ENCODE measurements around the gene ALS2.

The ALS2 gene

GRCh38 chr2:201701646-201702045 lies 79.1 kb downstream of the ALS2 start:
- no peak overlapping the region for H3K27ac Mint-ChIP-seq
- H3K27me3 Mint-ChIP-seq (ENCODE audit: low read depth), result no peaks in the 10 kb centered on the region
- no peaks in the 10 kb centered on the region for H3K9me3 Mint-ChIP-seq
- H3K4me1 Mint-ChIP-seq, result peaks cover 17% of the 10 kb centered on the region
- TF ChIP-seq CTCF (IDR thresholded peaks at IDR 0.05; ENCODE audit: unreplicated experiment in 3 of 3), result no peak
- H3K36me3 Mint-ChIP-seq (ENCODE audit: low read depth), result peaks cover 54% of the 10 kb centered on the region
- H3K4me3 Mint-ChIP-seq, result no peak overlapping the region

GRCh38 chr2:201699416-201699815 lies 81.3 kb downstream of the ALS2 start:
- H3K4me3 Mint-ChIP-seq, result no peak overlapping the region
- H3K27me3 Mint-ChIP-seq (ENCODE audit: low read depth), result no peaks in the 10 kb centered on the region
- H3K36me3 Mint-ChIP-seq (ENCODE audit: low read depth), result peaks cover 42% of the 10 kb centered on the region
- peaks cover 25% of the 10 kb centered on the region for H3K4me1 Mint-ChIP-seq
- H3K9me3 Mint-ChIP-seq, result no peaks in the 10 kb centered on the region
- no peak for TF ChIP-seq CTCF (IDR thresholded peaks at IDR 0.05; ENCODE audit: unreplicated experiment in 3 of 3)
- peak overlapping the region in 2 of 3 experiments; percentile 34 to 70 for H3K27ac Mint-ChIP-seq

GRCh38 chr2:201698588-201699226 lies 82.0 kb downstream of the ALS2 start, which contains the start of gene MPP4:
TSS of gene MPP4 (minus strand) at chr2:201698644. CDS start at chr2:201693954, 4,690 bp downstream.
- no peaks in the 10 kb centered on the region for H3K9me3 Mint-ChIP-seq
- peaks cover 35% of the 10 kb centered on the region for H3K36me3 Mint-ChIP-seq (ENCODE audit: low read depth)
- no peak within 1 kb of the TSS for H3K4me3 Mint-ChIP-seq
- H3K27me3 Mint-ChIP-seq (ENCODE audit: low read depth), result no peaks in the 10 kb centered on the region
- TF ChIP-seq CTCF (IDR thresholded peaks at IDR 0.05; ENCODE audit: unreplicated experiment in 3 of 3), result no peak
- peak within 1 kb of the TSS; percentile 13 to 70 (median 34) for H3K27ac Mint-ChIP-seq
- peaks cover 25% of the 10 kb centered on the region for H3K4me1 Mint-ChIP-seq

GRCh38 chr2:201697899-201698298 lies 82.8 kb downstream of the ALS2 start:
- no peak overlapping the region for H3K4me3 Mint-ChIP-seq
- peaks cover 28% of the 10 kb centered on the region for H3K36me3 Mint-ChIP-seq (ENCODE audit: low read depth)
- no peak for TF ChIP-seq CTCF (IDR thresholded peaks at IDR 0.05; ENCODE audit: unreplicated experiment in 3 of 3)
- H3K27me3 Mint-ChIP-seq (ENCODE audit: low read depth), result no peaks in the 10 kb centered on the region
- peaks cover 25% of the 10 kb centered on the region for H3K4me1 Mint-ChIP-seq
- no peaks in the 10 kb centered on the region for H3K9me3 Mint-ChIP-seq
- peak overlapping the region; percentile 13 to 70 (median 34) for H3K27ac Mint-ChIP-seq

- Mint-ChIP-seq H3K27me3 (ENCODE audit: low read depth) (no peaks in the 10 kb centered on the region), H3K36me3 (ENCODE audit: low read depth) (peaks cover 13% of the 10 kb centered on the region), H3K4me1 (peaks cover 25% of the 10 kb centered on the region), H3K27ac (peak overlapping the region in 2 of 3 experiments; percentile 60 to 69), H3K9me3 (no peaks in the 10 kb centered on the region), H3K4me3 (no peak overlapping the region)
- no peak for TF ChIP-seq CTCF (IDR thresholded peaks at IDR 0.05; ENCODE audit: unreplicated experiment in 3 of 3)
Measured at GRCh38 chr2:201696151-201696659, 84.5 kb downstream of the ALS2 start.

- Mint-ChIP-seq H3K9me3 (no peaks in the 10 kb centered on the region), H3K27ac (no peak overlapping the region), H3K36me3 (ENCODE audit: low read depth) (no peaks in the 10 kb centered on the region), H3K27me3 (ENCODE audit: low read depth) (no peaks in the 10 kb centered on the region), H3K4me3 (no peak overlapping the region), H3K4me1 (no peaks in the 10 kb centered on the region)
- TF ChIP-seq CTCF (IDR thresholded peaks at IDR 0.05; ENCODE audit: unreplicated experiment in 3 of 3), result no peak
Measured at GRCh38 chr2:201685156-201685555, 95.6 kb downstream of the ALS2 start.
